ENCODE data around the gene SH3D19.
"Not testable (repeated sequence)": the region's sequence is repeated elsewhere in the genome, so short reads cannot be mapped to it uniquely, and the experiment has no call there.

Gene SH3D19

DNA sequence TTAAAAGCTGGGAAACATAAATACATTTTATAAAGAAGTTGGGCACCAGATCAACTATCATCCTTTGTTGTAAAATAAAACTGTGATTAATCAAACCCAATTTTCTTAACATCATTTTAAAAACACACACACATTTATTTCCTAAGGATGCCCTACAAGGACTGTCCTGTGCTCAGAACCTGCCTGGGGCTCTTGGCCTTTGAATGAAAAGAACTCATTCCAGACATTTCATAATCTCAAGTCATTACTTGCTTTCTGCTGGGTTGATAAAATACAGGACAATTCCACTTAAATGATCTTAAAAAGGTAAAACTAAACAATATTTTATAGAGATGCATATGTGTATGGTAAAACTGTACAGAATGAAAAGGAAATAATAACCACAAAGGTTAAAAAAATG, 2.8 kb downstream of the SH3D19 start:
- DNase-seq (ENCODE audit: low read depth): no peak

- DNase-seq (ENCODE audit: low read depth): not testable (repeated sequence)
These were observed 3.2 kb downstream of the SH3D19 start for GRCh38 chr4:151322161-151322560.

DNA sequence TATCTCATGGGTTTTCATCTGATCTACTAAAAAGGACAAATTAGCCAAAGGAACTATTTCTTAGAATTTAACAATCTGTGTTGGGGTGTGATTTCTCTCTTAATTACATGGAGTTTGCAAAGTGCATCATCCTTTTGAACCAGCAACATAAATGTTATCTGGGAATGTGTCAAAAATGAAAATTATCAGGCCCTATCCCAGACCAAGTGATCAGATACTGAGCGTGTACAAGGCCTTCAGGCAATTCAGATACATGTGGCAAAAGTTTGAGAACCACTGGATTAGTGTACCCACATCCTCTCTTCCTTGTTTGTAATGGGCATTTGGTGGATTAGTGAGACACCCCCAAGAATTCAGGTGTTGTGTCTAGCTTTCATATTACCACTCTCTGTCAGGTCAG, 3.8 kb downstream of the SH3D19 start:
- DNase-seq (ENCODE audit: low read depth): no peak

DNA sequence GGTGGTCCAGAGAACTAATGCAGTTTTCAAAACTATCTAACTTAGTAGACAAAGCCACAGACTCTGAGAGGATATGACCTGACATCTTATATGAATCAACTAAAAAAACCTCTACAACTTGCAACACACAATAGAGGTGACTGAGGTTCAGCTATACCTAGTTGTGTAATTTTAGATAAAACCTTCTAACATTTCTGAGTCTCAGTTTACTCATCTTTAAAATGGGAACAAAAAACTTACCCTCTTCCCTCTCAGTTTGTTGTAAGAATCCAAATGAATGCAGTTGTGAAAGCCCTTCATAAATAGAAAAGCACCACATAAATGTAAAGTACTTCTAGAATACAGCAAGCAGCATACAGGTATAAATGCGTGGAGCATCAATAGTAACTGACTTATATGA, 5.9 kb downstream of the SH3D19 start:
- no peak for DNase-seq (ENCODE audit: low read depth)

GRCh38 chr4:151318307-151319006, 6.9 kb downstream of the SH3D19 start:
- DNase-seq (ENCODE audit: low read depth): no peak

- no peak for DNase-seq (ENCODE audit: low read depth)
These were observed 8.8 kb downstream of the SH3D19 start for GRCh38 chr4:151316645-151317044.

DNA sequence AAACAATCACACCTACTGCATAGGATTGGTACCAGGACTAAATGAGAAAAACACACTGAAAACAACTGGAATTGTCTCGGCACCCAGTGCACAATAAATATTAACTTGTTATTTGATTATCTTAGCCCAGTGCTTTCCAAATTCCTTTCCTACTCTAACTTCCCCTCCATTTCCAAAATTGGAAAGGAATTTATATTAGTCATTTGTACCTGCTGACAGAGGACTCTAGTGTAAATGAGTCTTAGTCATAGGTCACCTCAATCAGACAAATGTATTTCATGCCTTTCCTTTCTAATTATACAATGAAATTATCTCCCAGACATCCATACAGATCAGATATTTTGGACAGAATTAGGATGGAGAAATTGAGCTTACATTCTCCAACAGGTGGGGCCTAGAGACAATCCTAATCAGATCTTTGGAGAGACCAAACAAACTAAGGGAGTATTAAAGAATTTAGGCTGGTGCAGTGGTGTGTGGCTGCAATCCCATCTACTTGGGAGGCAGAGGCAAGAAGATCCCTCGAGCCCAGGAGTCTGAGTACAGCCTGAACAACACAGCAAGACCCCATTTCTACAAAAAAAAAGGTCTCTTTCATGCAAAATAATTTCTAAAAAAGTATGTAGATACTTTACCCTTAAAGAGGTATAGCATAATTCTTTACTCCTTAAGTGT, 10.1 kb downstream of the SH3D19 start:
- DNase-seq (ENCODE audit: low read depth): no peak

- DNase-seq (ENCODE audit: low read depth): no peak
These were observed 10.9 kb downstream of the SH3D19 start for GRCh38 chr4:151314479-151314878.

DNA sequence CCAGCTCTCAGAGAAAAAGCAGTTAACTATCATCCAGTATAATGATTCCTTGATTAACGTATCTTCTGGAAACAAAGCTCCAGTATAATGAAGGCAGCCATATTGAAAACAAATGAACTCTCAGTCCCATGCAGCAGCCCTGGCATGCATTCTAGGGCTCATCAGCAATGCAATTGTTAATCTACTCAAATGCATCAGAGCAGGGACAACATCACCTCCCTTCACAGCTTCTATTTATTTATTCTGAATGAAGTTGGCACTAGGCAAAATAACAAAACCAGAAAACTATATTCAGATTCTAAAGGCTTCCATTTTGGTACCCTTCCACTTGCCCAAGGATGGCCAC, 11.4 kb downstream of the SH3D19 start:
- DNase-seq (ENCODE audit: low read depth): no peak

GRCh38 chr4:151313306-151314009, 11.9 kb downstream of the SH3D19 start:
- DNase-seq (ENCODE audit: low read depth): no peak

DNA sequence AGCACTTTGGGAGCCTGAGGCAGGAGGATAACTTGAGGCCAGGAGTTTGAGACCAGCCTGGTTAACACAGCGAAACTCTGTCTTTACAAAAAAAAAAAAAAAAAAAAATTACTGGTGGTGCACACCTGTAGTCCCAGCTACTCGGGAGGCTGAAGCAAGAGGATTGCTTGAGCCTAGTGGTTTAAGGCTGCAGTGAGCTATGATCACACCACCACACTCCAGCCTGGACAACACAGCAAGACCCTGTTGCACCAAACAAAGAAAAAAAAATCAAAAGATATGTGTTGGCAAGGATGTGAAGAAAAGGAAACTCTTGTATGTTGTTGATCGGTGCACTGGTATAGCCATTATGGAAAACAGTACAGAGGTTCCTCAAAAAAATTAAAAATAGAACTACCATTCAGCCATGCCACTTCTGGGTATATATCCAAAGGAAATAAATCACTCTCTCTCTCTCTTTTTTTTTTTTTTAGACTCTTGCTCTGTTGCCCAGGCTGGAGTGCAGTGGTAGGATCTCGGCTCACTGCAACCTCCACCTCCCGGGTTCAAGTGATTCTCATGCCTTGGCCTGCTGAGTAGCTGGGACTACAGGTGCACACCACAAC, 15.2 kb downstream of the SH3D19 start:
- no peak for DNase-seq (ENCODE audit: low read depth)

- DNase-seq (ENCODE audit: low read depth): no peak
These were observed 20.6 kb downstream of the SH3D19 start for GRCh38 chr4:151304755-151305154.

DNA sequence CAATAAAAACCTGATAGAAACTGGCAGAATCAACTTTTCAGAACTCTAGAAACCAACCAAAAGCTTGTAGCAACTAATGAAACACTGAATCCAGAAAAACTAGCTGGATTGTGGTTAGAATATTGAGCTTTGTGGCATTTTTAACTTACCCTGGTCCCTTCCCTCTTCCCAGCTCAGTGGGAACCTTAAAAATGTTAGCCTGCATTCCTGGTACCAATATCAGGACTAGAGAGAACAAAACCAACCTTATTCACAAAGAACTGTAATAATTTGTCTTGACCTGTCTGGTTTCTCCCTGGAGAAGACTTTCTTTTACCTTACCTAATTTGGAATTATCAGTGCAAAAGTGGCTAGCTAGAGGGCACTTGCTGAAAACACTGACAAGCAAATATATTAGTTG, 21.2 kb downstream of the SH3D19 start:
- DNase-seq (ENCODE audit: low read depth): no peak

DNA sequence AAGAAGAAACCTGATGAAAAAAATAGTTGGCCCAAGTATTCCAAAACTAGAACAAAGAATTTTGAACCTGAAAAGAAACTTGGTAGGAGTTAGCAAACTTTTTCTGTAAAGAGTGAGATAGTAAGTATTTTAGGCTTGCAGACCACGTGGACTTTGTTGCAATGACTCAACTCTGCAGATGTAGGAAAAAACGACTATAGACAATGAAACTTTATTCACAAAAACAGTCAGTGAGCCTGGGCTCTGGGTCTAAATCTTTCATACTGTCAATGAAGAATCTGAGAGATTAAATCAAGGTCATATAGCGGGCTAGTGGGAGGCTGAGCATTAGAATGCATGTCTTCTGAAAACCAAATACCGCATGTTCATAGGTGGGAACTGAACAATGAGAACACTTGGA, 23.0 kb downstream of the SH3D19 start:
- DNase-seq (ENCODE audit: low read depth): no peak

- no peak for DNase-seq (ENCODE audit: low read depth)
These were observed 28.2 kb downstream of the SH3D19 start for GRCh38 chr4:151297170-151297569.

DNA sequence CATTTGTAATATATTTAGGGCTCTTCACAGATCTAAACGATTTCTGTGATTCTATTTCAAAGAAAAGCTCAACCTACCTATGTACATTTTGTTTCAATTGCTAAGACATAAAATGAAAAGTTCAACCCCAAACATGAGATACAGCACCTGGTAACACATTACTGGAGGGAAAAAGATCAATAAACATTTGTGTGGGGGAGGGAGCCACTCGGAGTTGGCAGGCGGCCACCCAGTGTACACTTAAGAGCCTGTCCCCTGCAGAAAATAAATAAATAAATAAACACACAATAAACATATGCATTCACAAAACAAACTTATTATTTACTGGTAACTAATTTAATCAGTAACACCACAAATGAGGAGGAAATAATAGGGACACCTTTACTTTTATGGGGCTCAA, 29.2 kb downstream of the SH3D19 start:
- no peak for DNase-seq (ENCODE audit: low read depth)

GRCh38 chr4:151294833-151295496, 30.4 kb downstream of the SH3D19 start:
- DNase-seq (ENCODE audit: low read depth): no peak

DNA sequence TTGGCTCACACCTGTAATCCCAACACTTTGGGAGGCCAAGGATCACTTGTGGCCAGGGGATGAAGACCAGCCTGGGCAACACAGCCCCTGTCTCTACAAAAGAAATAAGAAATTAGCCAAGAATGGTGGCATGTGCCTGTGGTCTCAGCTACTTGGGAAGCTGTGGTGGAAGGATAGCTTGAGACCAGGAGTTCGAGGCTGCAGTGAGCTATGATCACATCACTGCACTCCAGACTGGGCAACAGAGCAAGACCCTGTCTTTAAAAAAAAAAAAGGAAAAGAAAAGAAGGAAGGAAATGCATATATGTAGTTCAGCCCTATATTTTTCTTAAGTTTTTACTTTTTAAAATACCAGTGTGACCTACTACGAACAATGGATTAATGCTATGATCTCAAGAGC, 33.4 kb downstream of the SH3D19 start:
- no peak for DNase-seq (ENCODE audit: low read depth)

- DNase-seq (ENCODE audit: low read depth): no peak
These were observed 33.9 kb downstream of the SH3D19 start for GRCh38 chr4:151291485-151291884.

GRCh38 chr4:151287409-151287808, 38.0 kb downstream of the SH3D19 start:
- DNase-seq (ENCODE audit: low read depth): no peak

GRCh38 chr4:151284534-151285245, 40.7 kb downstream of the SH3D19 start:
- DNase-seq (ENCODE audit: low read depth): no peak

Measured in activated T-cell treated with anti-CD3 and anti-CD28 coated beads for 1 hour (primary cell).